HepG2 (cell line): ENCODE measurements around the gene MRPL38. TPM values are rescaled to one million over a fixed set of nuclear protein-coding genes. Genes with fewer than 3 reads are reported as not detected.

ENCODE experiments used
- ATM ChIP-seq: fragments of 450-650 bp; IDR thresholded peaks from 2 replicates; pipeline ENCODE4 v1.7.1; 2017; ENCODE audit warnings: mild to moderate bottlenecking, borderline replicate concordance
- FOSL2 ChIP-seq: sonication (generic); formaldehyde crosslinking; IDR thresholded peaks from 2 replicates; pipeline ENCODE4 v1.4.0; 2020; ENCODE audit warnings: missing genetic modification reagents
- GABPB1 ChIP-seq: IDR thresholded peaks from 2 replicates; pipeline ENCODE4 v1.6.1; 2016; ENCODE audit warnings: mild to moderate bottlenecking, missing genetic modification reagents, moderate library complexity, missing compliant biosample characterization
- HMGA1 ChIP-seq: sonication (generic); formaldehyde crosslinking; conservative IDR thresholded peaks from 2 replicates; pipeline ENCODE4 v1.4.0; 2020; ENCODE audit warnings: missing genetic modification reagents
- NFE2L1 ChIP-seq: sonication (generic); formaldehyde crosslinking; IDR thresholded peaks from 2 replicates; pipeline ENCODE4 v1.4.0; 2020; ENCODE audit warnings: missing genetic modification reagents, mild to moderate bottlenecking, borderline replicate concordance
- NFIC ChIP-seq: IDR thresholded peaks from 2 replicates; pipeline ENCODE4 v1.6.1; 2012; ENCODE audit warnings: mild to moderate bottlenecking, low read length, inconsistent platforms
- RFX3 ChIP-seq: IDR thresholded peaks from 2 replicates; pipeline ENCODE4 v1.6.1; 2016; ENCODE audit warnings: missing biosample characterization, missing genetic modification reagents
- SRSF1 ChIP-seq: fragments of 200-400 bp; formaldehyde crosslinking; optimal IDR thresholded peaks from 2 replicates; pipeline ENCODE3; 2017; ENCODE audit warnings: mild to moderate bottlenecking, low read depth, low read length, moderate library complexity
- SYNCRIP ChIP-seq: fragments of 200-400 bp; formaldehyde crosslinking; IDR thresholded peaks from 2 replicates; pipeline ENCODE4 v1.6.1; 2018; ENCODE audit warnings: mild to moderate bottlenecking, low read depth, low read length; ENCODE audit not compliant: insufficient read depth
- THYN1 ChIP-seq: sonication (generic); formaldehyde crosslinking; IDR thresholded peaks from 2 replicates; pipeline ENCODE4 v1.8.1; 2023; ENCODE audit warnings: low read depth, mild to moderate bottlenecking, moderate library complexity, missing genetic modification reagents, borderline replicate concordance
- ZBTB33 ChIP-seq: sonication (generic); formaldehyde crosslinking; IDR thresholded peaks from 2 replicates; pipeline ENCODE4 v1.4.0; 2020; ENCODE audit warnings: missing genetic modification reagents
- ZBTB49 ChIP-seq: sonication (generic); formaldehyde crosslinking; IDR thresholded peaks from 2 replicates; pipeline ENCODE4 v1.4.0; 2020; ENCODE audit warnings: missing genetic modification reagents, borderline replicate concordance
- ZKSCAN5 ChIP-seq: sonication (generic); formaldehyde crosslinking; IDR thresholded peaks from 2 replicates; pipeline ENCODE4 v1.5.1; 2020; ENCODE audit warnings: mild to moderate bottlenecking, missing genetic modification reagents
- ZNF572 ChIP-seq: sonication (generic); formaldehyde crosslinking; IDR thresholded peaks from 2 replicates; pipeline ENCODE4 v1.5.1; 2020; ENCODE audit warnings: mild to moderate bottlenecking, missing genetic modification reagents
- ZNF598 ChIP-seq: sonication (generic); formaldehyde crosslinking; IDR thresholded peaks from 2 replicates; pipeline ENCODE4 v1.5.1; 2020; ENCODE audit warnings: mild to moderate bottlenecking, missing genetic modification reagents, borderline replicate concordance
- ZNF792 ChIP-seq: IDR thresholded peaks from 2 replicates; pipeline ENCODE4 v1.6.1; 2016
- polyA plus RNA-seq, 8 experiments: library from polyadenylated mRNA; depleted of rRNA in 3 of 8; stranded (reverse) in 7 of 8; unstranded in 1 of 8; fragments of >200 nt; fragmentation: Illumina TruSeq in 4 of 8; extraction: Trizol in 4 of 8; gene quantifications; 2 replicates each; pipeline versions ENCODE4 v1.2.1 to v1.2.3, GENCODE V29; 2011 to 2016; ENCODE audit warnings: low read depth in 4 of 8, missing spikeins in 1 of 8, mixed read lengths in 1 of 8; ENCODE audit not compliant: insufficient read depth in 1 of 8
- total RNA-seq, 5 experiments: library from RNA; depleted of rRNA; stranded (reverse); fragments of >200 nt; fragmentation: Illumina TruSeq; extraction: Trizol; gene quantifications; 2 replicates each; pipeline ENCODE4 v1.2.3, GENCODE V29; 2016; ENCODE audit warnings: low read depth in 1 of 5
- TF ChIP-seq, protein P1 (sequence below): IDR thresholded peaks from 2 replicates; pipeline ENCODE4 v1.6.1; 2016; ENCODE audit warnings: low read depth, control low read depth
- TF ChIP-seq, protein P2 (sequence below): sonication (generic); formaldehyde crosslinking; IDR thresholded peaks from 2 replicates; pipeline ENCODE4 v1.4.0; 2020; ENCODE audit warnings: mild to moderate bottlenecking, missing genetic modification reagents
- TF ChIP-seq, protein P3 (sequence below): sonication (generic); formaldehyde crosslinking; IDR thresholded peaks from 2 replicates; pipeline ENCODE4 v1.4.0; 2020; ENCODE audit warnings: missing genetic modification reagents

MRPL38 gene
- total and polyA plus RNA-seq, 2 of the 13 experiments (the other 11 are each of a cell fraction or from before 2014, with no cell fraction given), result 83.7 to 125 TPM

- TF ChIP-seq THYN1 (CRISPR knock-in tag) (no peak), GABPB1 (CRISPR knock-in tag) (no peak), RFX3 (CRISPR knock-in tag) (no peak), SRSF1 (no peak), HMGA1 (CRISPR knock-in tag) (no peak), ZNF572 (CRISPR knock-in tag) (no peak), SYNCRIP (no peak), ZNF598 (CRISPR knock-in tag) (no peak), ZNF792 (CRISPR knock-in tag) (no peak), ZBTB33 (CRISPR knock-in tag) (no peak), ZBTB49 (CRISPR knock-in tag) (no peak), ATM (no peak), NFIC (no peak), FOSL2 (CRISPR knock-in tag) (no peak), ZKSCAN5 (CRISPR knock-in tag) (no peak), NFE2L1 (CRISPR knock-in tag) (no peak)
- TF ChIP-seq, protein P1, sequence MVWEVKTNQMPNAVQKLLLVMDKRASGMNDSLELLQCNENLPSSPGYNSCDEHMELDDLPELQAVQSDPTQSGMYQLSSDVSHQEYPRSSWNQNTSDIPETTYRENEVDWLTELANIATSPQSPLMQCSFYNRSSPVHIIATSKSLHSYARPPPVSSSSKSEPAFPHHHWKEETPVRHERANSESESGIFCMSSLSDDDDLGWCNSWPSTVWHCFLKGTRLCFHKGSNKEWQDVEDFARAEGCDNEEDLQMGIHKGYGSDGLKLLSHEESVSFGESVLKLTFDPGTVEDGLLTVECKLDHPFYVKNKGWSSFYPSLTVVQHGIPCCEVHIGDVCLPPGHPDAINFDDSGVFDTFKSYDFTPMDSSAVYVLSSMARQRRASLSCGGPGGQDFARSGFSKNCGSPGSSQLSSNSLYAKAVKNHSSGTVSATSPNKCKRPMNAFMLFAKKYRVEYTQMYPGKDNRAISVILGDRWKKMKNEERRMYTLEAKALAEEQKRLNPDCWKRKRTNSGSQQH (CRISPR knock-in tag), result no peak
- TF ChIP-seq, protein P2, sequence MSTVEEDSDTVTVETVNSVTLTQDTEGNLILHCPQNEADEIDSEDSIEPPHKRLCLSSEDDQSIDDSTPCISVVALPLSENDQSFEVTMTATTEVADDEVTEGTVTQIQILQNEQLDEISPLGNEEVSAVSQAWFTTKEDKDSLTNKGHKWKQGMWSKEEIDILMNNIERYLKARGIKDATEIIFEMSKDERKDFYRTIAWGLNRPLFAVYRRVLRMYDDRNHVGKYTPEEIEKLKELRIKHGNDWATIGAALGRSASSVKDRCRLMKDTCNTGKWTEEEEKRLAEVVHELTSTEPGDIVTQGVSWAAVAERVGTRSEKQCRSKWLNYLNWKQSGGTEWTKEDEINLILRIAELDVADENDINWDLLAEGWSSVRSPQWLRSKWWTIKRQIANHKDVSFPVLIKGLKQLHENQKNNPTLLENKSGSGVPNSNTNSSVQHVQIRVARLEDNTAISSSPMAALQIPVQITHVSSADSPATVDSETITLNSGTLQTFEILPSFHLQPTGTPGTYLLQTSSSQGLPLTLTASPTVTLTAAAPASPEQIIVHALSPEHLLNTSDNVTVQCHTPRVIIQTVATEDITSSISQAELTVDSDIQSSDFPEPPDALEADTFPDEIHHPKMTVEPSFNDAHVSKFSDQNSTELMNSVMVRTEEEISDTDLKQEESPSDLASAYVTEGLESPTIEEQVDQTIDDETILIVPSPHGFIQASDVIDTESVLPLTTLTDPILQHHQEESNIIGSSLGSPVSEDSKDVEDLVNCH (CRISPR knock-in tag), result no peak
- TF ChIP-seq, protein P3, sequence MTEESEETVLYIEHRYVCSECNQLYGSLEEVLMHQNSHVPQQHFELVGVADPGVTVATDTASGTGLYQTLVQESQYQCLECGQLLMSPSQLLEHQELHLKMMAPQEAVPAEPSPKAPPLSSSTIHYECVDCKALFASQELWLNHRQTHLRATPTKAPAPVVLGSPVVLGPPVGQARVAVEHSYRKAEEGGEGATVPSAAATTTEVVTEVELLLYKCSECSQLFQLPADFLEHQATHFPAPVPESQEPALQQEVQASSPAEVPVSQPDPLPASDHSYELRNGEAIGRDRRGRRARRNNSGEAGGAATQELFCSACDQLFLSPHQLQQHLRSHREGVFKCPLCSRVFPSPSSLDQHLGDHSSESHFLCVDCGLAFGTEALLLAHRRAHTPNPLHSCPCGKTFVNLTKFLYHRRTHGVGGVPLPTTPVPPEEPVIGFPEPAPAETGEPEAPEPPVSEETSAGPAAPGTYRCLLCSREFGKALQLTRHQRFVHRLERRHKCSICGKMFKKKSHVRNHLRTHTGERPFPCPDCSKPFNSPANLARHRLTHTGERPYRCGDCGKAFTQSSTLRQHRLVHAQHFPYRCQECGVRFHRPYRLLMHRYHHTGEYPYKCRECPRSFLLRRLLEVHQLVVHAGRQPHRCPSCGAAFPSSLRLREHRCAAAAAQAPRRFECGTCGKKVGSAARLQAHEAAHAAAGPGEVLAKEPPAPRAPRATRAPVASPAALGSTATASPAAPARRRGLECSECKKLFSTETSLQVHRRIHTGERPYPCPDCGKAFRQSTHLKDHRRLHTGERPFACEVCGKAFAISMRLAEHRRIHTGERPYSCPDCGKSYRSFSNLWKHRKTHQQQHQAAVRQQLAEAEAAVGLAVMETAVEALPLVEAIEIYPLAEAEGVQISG (CRISPR knock-in tag), result peak; percentile 4; the same call in 1 of the 2 replicates
Observed at GRCh38 chr17:75895370-75896155, 9.1 kb downstream of the MRPL38 start (continued).
